ENCODE data around the gene HCRT. TPM values are rescaled to one million over a fixed set of nuclear protein-coding genes. Genes with fewer than 3 reads are reported as not detected.

The HCRT gene
- total RNA-seq, 2 experiments from 2014 or later = not detected

DNA sequence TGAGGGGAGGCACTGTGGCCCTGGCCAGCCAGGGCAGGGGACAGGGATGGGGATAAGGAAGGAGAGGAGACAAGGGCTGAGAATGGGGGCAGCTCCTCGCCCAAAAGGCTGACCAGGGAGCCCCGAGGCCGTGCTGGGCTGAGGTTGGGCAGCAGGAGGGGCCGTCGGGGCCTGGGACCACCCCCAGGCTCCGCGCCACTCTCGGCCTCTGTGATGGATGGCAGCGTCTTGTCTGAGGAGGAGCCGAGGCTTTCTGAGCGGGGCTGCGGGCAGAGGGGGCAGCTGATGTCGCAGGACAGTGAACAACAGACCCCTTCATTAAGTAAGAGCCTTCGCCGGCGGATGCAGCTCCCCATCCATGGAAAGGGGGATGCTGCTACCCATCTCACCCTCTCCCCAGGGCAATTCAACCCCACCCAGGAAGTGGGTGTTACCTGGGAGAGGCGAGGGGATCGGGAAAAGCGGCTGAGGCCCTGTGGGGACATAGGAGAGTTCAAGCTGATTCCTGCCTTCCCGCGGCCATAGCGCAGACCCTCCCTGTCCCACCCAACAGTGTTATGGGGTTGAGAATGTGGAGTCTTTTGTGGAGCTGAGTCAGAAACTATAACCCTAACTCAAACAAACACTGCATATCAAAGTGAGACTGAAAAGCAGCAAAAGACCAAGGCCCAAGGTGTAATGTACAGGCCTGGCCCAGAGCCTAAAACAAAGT is 21.4 kb downstream of the HCRT start:
- TF ChIP-seq, protein P1, sequence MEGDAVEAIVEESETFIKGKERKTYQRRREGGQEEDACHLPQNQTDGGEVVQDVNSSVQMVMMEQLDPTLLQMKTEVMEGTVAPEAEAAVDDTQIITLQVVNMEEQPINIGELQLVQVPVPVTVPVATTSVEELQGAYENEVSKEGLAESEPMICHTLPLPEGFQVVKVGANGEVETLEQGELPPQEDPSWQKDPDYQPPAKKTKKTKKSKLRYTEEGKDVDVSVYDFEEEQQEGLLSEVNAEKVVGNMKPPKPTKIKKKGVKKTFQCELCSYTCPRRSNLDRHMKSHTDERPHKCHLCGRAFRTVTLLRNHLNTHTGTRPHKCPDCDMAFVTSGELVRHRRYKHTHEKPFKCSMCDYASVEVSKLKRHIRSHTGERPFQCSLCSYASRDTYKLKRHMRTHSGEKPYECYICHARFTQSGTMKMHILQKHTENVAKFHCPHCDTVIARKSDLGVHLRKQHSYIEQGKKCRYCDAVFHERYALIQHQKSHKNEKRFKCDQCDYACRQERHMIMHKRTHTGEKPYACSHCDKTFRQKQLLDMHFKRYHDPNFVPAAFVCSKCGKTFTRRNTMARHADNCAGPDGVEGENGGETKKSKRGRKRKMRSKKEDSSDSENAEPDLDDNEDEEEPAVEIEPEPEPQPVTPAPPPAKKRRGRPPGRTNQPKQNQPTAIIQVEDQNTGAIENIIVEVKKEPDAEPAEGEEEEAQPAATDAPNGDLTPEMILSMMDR (IDR thresholded peaks at IDR 0.05) = no peak
- H3K36me3 Mint-ChIP-seq (ENCODE audit: low read depth) = no peaks in the 10 kb centered on the region
- Histone ChIP-seq H3K9me3 (ENCODE audit: control insufficient read depth in 1 of 2, insufficient read depth in 1 of 2, low read length in 2 of 2) (no peaks in the 10 kb centered on the region), H3K27ac (ENCODE audit: low read depth in 1 of 2, low read length in 2 of 2) (no peak overlapping the region), H3K36me3 (ENCODE audit: insufficient read depth, low read length) (no peaks in the 10 kb centered on the region), H3K4me3 (ENCODE audit: low read length) (no peak overlapping the region), H3K27me3 (ENCODE audit: control insufficient read depth in 1 of 2, insufficient read depth in 2 of 2, low read length in 2 of 2) (no peaks in the 10 kb centered on the region), H3K4me1 (ENCODE audit: insufficient read depth, low read length) (no peaks in the 10 kb centered on the region)
- ChIA-PET POLR2A (no interaction called here), CTCF (no interaction called here)
- H3K4me1 Mint-ChIP-seq (ENCODE audit: low read depth) = no peaks in the 10 kb centered on the region
- no peak for ATAC-seq (ENCODE audit: poor library complexity)
- H3K27me3 Mint-ChIP-seq = no peaks in the 10 kb centered on the region
- intact Hi-C loops (cut with DNase I, micrococcal nuclease) = no loop called here
- DNase-seq = no peak
- H3K9me3 Mint-ChIP-seq = no peaks in the 10 kb centered on the region
- H3K4me3 Mint-ChIP-seq = no peak overlapping the region
- H3K27ac Mint-ChIP-seq = no peak overlapping the region

DNA sequence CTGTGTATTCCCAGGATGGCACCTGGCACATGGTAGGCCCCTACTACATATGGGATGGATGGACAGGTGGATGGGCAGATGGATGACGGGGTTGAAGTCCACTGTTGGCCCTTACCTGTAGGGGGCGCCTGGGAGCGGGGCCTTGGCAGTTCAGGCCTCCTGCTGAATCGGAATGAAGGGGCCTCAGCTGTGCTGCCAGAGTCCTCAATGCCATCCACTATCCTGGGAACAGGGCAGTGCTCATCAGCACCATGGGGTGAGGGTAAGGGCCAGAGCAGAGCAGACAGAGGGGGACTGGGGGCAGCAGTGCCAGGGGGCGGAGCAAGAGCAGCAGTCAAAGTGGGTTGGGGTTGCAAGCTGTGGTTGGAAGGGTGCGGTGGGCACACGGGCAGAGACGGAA is 22.1 kb downstream of the HCRT start:
- Mint-ChIP-seq H3K4me1 (ENCODE audit: low read depth) (no peaks in the 10 kb centered on the region), H3K4me3 (no peak overlapping the region), H3K27me3 (no peaks in the 10 kb centered on the region), H3K36me3 (ENCODE audit: low read depth) (no peaks in the 10 kb centered on the region), H3K9me3 (no peaks in the 10 kb centered on the region), H3K27ac (no peak overlapping the region)
- Histone ChIP-seq H3K27ac (ENCODE audit: low read depth in 1 of 2, low read length in 2 of 2) (no peak overlapping the region), H3K4me3 (ENCODE audit: low read length) (no peak overlapping the region), H3K36me3 (ENCODE audit: insufficient read depth, low read length) (no peaks in the 10 kb centered on the region), H3K27me3 (ENCODE audit: control insufficient read depth in 1 of 2, insufficient read depth in 2 of 2, low read length in 2 of 2) (no peaks in the 10 kb centered on the region), H3K9me3 (ENCODE audit: control insufficient read depth in 1 of 2, insufficient read depth in 1 of 2, low read length in 2 of 2) (no peaks in the 10 kb centered on the region), H3K4me1 (ENCODE audit: insufficient read depth, low read length) (no peaks in the 10 kb centered on the region)
- DNase-seq (peak in 3 of 14 experiments; percentile 45 to 48 (median 47)), ATAC-seq (ENCODE audit: poor library complexity) (no peak)
- POLR2A ChIA-PET = no interaction called here
- TF ChIP-seq, protein P1 (IDR thresholded peaks at IDR 0.05) = no peak
- intact Hi-C loops (cut with DNase I, micrococcal nuclease) = no loop called here
- CTCF ChIA-PET = no interaction called here

DNA sequence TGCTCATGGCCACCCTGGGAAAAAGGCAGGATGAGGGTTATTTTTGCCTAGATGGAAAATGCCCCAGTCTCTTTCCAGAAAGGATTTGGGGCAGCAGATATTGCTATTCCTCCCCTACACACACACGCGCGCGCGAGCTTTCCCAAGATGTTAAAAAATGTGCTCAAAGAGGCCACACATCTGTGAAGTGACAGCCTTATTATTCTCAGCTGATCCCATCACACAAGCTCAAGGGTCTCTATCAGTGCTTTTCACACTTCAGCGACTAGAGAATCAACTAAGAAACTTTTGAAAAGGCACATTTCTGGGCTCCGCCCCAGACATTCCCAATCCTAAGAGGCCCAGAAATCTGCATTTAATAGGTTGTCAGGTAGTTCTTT is 24.7 kb downstream of the HCRT start:
- H3K4me1 ChIP-seq (ENCODE audit: insufficient read depth, low read length) = peaks cover 2% of the 10 kb centered on the region
- ChIA-PET CTCF (no interaction called here), POLR2A (no interaction called here)
- no peak overlapping the region for H3K4me3 ChIP-seq (ENCODE audit: low read length)
- H3K36me3 ChIP-seq (ENCODE audit: insufficient read depth, low read length) = no peaks in the 10 kb centered on the region
- Mint-ChIP-seq H3K36me3 (ENCODE audit: low read depth) (no peaks in the 10 kb centered on the region), H3K27me3 (no peaks in the 10 kb centered on the region), H3K9me3 (no peaks in the 10 kb centered on the region), H3K4me3 (no peak overlapping the region), H3K4me1 (ENCODE audit: low read depth) (peaks cover 6% of the 10 kb centered on the region), H3K27ac (no peak overlapping the region)
- TF ChIP-seq, protein P1 (IDR thresholded peaks at IDR 0.05) = no peak
- intact Hi-C loops (cut with DNase I, micrococcal nuclease) = no loop called here
- no peaks in the 10 kb centered on the region for H3K27me3 ChIP-seq (ENCODE audit: control insufficient read depth in 1 of 2, insufficient read depth in 2 of 2, low read length in 2 of 2)
- ATAC-seq (ENCODE audit: poor library complexity) = no peak
- no peak for DNase-seq
- no peak overlapping the region for H3K27ac ChIP-seq (ENCODE audit: low read depth in 1 of 2, low read length in 2 of 2)
- H3K9me3 ChIP-seq (ENCODE audit: control insufficient read depth in 1 of 2, insufficient read depth in 1 of 2, low read length in 2 of 2) = peaks cover 0 to 3% of the 10 kb centered on the region in 2 experiments

Data from CD4-positive, alpha-beta T cell (primary cell).